NOMO-1 treated with dmso at 0.1 percent for 144 hours (cell line): ENCODE measurements around the gene RBM22.
"Not testable (repeated sequence)": the region's sequence is repeated elsewhere in the genome, so short reads cannot be mapped to it uniquely, and the experiment has no call there.

Experiments
- DNase-seq: peaks from one replicate; lab custom pipeline; 2025; ENCODE audit not compliant: unreplicated experiment; lab: John Stamatoyannopoulos, UW

Gene RBM22

GRCh38 chr5:150700594-150701377, at the start of gene RBM22:
TSS of gene RBM22 (minus strand) at chr5:150701062. CDS start at chr5:150700985, 77 bp downstream.
- DNase-seq: peak; percentile 86

- no peak for DNase-seq
Measured at GRCh38 chr5:150750469-150750868, 49.6 kb upstream of the RBM22 start.

GRCh38 chr5:150743142-150743488, 42.3 kb upstream of the RBM22 start:
- not testable (repeated sequence) for DNase-seq

GRCh38 chr5:150742455-150743141, 41.7 kb upstream of the RBM22 start:
- not testable (repeated sequence) for DNase-seq

GRCh38 chr5:150740992-150741391, 40.1 kb upstream of the RBM22 start:
- DNase-seq: no peak

GRCh38 chr5:150738862-150739261, 38.0 kb upstream of the RBM22 start:
- no peak for DNase-seq

- DNase-seq: peak; percentile 86
Measured at GRCh38 chr5:150734579-150735384, 33.9 kb upstream of the RBM22 start.

GRCh38 chr5:150731669-150732242, 30.9 kb upstream of the RBM22 start:
- no peak for DNase-seq

GRCh38 chr5:150729859-150730258, 29.0 kb upstream of the RBM22 start:
- DNase-seq: no peak

- DNase-seq: no peak
Measured at GRCh38 chr5:150723845-150724244, 23.0 kb upstream of the RBM22 start.

- no peak for DNase-seq
Measured at GRCh38 chr5:150710165-150710564, 9.3 kb upstream of the RBM22 start.

GRCh38 chr5:150706776-150707390, 6.0 kb upstream of the RBM22 start:
- no peak for DNase-seq

- DNase-seq: no peak
Measured at GRCh38 chr5:150703762-150704161, 2.9 kb upstream of the RBM22 start.

GRCh38 chr5:150700246-150700593, 642 bp downstream of the RBM22 start:
- no peak for DNase-seq

GRCh38 chr5:150694612-150695011, 6.2 kb downstream of the RBM22 start:
- no peak for DNase-seq

- DNase-seq: no peak
Measured at GRCh38 chr5:150692276-150692675, 8.6 kb downstream of the RBM22 start.

GRCh38 chr5:150690760-150691159, 10.1 kb downstream of the RBM22 start:
- DNase-seq: no peak

- DNase-seq: no peak
Measured at GRCh38 chr5:150689120-150689519, 11.7 kb downstream of the RBM22 start.

GRCh38 chr5:150676578-150676977, 24.3 kb downstream of the RBM22 start:
- DNase-seq: no peak

GRCh38 chr5:150675069-150675468, 25.8 kb downstream of the RBM22 start:
- DNase-seq: no peak

GRCh38 chr5:150674341-150674821, 26.5 kb downstream of the RBM22 start:
- DNase-seq: no peak
